Stimulated activated CD4-positive, alpha-beta T cell treated with anti-CD3 and anti-CD28 coated beads, TNF-alpha, amount 100 ng/mL, for 24 hours (primary cell): ENCODE measurements around the gene RPS28.
"Not testable (repeated sequence)": the region's sequence is repeated elsewhere in the genome, so short reads cannot be mapped to it uniquely, and the experiment has no call there.

Source experiments
- DNase-seq, 3 experiments: peaks; one replicate each; pipeline ENCODE4 v3.0.0-alpha.2; 2020; ENCODE audit warnings: low read depth in 3 of 3

RPS28 gene

GRCh38 chr19:8321067-8321985 is at the start of gene RPS28, which contains the start of gene NDUFA7:
Gene RPS28, plus strand, starts transcription at chr19:8321496. Its CDS starts 35 bp downstream, at chr19:8321531.
Gene NDUFA7, minus strand, starts transcription at chr19:8321375. Its CDS starts 17 bp downstream, at chr19:8321358.
- DNase-seq: peak; percentile 94 to 95 (median 94)

DNA sequence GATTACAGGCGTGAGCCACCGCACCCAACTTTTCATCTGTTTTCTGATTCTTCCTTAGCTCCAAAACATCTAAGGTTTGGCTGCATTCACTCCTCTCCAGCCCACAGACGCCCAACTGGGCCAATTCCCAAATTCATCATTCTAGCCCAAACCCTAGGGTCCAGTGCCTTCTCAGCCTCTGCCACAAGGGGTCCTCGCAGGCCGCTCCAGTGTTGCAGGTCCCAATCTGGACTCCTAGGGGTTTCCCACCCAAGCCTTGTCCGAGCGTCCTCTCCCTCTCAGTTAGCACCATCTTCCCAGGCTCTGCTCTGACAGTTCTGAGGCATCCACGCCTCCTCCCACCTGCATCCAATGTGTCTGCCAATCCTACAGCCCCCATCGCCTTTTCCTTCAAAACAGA is 44.8 kb upstream of the RPS28 start:
- DNase-seq: not testable (repeated sequence)

GRCh38 chr19:8291337-8291736 is 30.0 kb upstream of the RPS28 start:
- not testable (repeated sequence) for DNase-seq

- DNase-seq: no peak
Measured at GRCh38 chr19:8302357-8302691, 19.0 kb upstream of the RPS28 start.

GRCh38 chr19:8302734-8303133 is 18.6 kb upstream of the RPS28 start:
- DNase-seq: no peak

DNA sequence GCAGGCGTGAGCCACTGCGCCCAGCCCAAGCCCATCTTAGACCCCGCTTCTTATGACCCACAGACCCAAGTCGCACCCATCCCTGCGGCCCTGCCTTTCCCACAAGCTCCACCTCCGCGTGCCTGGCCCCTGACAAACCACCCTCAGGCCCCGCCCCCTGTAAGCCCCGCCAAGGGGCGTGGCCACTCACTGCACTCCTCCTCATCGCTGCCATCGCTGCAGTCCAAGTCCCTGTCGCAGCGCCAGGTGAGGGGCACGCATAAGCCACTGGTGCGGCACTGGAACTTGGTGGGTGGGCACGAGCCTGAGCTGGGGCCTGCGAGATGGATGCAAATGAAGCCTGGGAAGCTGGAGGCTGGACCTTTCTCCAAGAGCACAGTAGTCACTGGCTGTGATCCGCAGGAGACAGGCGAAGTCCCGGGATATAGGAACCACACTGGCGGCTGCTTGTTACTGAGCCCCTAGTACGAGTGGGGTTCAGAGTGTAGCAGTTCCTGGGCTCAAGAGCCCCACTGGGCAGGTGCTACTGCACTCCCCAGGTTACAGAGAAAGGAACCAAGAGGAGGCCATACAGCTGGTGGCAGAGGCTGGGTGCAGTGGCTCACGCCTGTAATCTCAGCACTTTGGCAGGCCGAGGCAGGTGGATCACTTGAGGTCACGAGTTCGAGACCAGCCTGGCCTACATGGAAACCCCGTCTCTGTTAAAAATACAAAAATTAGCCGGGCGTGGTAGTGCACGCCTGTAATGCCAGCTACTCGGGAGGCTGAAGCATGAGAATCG is 16.3 kb upstream of the RPS28 start:
- peak in 1 of 3 experiments; percentile 38 for DNase-seq

DNA sequence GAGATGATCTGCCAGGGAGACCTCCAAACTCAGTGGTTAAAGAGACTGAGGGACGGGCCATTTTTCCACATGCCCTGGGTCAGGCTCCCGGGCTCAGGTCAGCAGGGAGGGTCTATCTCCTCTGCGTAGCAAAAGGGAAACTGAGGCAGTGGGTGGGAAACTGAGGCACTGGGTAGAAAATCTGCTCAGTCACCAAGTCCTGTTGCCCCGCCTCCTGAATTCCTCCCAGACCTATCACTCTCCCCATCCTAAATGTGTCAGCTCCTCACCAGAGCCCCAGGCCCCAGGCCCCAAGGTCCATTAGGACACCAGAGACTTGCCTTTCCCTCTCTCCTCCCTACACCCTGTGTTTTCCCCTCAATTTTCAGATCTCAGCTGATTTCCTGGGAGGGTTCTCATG is 15.5 kb upstream of the RPS28 start:
- no peak for DNase-seq

- no peak for DNase-seq
Measured at GRCh38 chr19:8306235-8307054, 14.9 kb upstream of the RPS28 start.

DNA sequence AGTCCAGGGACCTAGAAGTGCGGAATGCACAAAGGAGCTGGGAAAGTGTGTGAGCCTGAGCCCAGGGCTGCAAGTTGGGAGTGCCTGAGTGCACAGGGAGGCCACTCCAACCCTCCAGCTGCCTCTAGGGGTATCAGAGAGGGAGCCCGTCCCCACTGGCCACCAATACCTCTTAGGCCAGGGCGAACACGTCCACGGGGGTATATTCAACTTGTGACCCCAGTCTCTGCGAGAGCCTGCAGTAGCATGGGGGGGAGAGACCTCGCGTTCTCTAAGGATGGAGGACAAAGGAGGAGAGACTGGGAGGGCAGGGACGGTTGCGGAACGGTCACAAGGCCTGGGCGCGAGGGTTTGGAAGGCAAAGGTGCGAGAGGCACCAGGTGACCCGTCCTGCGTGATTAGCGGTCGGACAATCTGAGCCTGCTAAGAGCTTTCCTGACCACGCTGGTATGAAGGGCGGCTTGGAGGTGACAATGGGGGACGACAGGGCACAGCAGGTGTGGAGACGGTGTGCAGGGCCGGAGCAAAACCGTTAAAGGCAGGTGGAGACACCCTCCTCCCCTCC is 13.8 kb upstream of the RPS28 start:
- DNase-seq: no peak

- peak; percentile 75 to 87 (median 76) for DNase-seq
Measured at GRCh38 chr19:8307965-8308866, 13.1 kb upstream of the RPS28 start, which contains the start of gene CD320. Gene CD320, minus strand, starts transcription at chr19:8308358. Its CDS starts 68 bp downstream, at chr19:8308290.

DNA sequence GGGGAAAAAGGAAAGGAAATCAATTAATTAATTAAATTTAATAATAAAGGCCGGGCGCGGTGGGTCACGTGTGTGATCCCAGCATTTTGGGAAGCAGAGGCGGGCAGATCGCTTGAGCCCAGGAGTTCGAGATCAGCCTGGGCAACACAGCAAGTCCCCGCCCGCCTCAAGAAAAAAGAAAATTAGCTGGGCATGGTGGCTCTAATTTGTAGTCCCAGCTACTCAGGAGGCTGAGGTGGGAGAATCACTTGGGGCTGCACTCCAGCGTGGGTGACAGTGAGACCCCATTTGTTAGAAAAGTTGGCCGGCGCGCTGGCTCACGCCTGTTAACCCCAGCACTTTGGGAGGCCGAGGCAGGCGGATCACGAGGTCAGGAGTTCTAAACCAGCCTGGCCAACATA is 12.4 kb upstream of the RPS28 start:
- no peak for DNase-seq

DNA sequence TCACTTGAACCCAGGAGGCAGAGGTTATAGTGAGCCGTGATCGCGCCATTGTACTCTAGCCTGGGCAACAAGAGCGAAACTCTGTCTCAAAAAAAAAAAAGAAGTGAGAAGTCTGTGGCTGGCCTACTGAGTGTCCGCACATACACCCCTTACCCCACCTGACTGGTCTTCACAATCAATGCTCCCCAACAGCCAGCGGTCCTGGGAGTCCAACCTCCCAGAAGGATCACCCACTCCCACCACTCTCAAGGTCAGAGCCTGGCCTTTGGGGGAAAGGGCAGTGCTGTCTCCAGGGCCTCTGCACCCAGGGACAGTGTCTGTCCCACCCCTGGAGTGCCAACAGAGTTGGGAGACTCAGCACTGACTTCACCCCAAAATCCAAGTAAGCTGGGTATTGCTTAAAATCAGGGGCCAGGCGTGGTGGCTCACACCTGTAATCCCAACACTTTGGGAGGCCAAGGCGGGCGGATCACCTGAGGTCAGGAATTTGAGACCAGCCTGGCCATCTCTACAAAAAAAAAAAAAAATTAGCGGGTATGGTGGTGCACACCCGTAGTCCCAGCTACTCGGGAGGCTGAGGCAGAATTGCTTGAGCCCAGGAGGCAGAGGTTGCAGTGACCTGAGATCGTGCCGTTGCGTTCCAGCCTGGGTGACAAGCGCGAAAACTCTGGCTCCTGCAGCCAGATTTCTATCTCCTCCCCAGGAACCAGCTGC is 10.8 kb upstream of the RPS28 start:
- no peak for DNase-seq

DNA sequence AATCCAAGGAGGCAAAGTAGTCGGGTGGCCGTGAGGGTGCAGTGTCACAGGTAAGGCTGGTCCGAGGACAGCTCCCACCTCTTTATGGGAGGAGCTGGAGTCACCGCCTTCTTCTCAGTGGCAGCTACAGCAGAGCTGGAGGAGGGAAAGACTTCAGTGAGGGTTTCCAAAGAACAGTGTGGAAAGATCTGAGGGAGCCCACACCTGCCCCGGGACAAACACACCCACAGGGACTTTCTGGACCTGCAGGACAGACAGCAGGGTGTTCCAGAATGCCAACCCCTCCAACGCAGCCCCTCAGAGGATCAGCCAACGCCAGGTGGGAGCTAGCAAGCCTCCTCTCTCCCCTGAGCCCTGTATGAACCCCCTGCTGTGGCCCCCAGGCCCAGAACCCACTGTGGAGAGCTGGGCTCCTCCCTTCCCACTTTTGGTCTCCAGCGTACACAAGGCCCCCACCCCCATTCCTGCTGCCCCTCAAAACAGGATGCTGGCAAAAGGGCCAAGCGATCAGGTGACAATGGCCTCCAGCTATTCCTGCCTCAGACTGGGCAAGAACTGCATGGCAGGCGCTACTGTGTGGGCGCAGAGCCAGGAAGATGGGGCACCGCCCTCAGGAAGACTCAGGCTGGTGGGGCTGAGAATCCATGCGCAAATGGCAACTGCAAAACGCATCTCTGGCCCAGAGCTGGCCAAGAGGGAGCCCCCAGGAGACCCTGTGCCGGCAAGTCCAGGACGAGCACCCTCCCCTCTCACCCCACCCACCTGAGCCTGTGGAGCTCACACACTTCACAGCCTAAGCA is 9.6 kb upstream of the RPS28 start:
- no peak for DNase-seq

GRCh38 chr19:8314981-8315640 is 6.2 kb upstream of the RPS28 start:
- not testable (repeated sequence) for DNase-seq

DNA sequence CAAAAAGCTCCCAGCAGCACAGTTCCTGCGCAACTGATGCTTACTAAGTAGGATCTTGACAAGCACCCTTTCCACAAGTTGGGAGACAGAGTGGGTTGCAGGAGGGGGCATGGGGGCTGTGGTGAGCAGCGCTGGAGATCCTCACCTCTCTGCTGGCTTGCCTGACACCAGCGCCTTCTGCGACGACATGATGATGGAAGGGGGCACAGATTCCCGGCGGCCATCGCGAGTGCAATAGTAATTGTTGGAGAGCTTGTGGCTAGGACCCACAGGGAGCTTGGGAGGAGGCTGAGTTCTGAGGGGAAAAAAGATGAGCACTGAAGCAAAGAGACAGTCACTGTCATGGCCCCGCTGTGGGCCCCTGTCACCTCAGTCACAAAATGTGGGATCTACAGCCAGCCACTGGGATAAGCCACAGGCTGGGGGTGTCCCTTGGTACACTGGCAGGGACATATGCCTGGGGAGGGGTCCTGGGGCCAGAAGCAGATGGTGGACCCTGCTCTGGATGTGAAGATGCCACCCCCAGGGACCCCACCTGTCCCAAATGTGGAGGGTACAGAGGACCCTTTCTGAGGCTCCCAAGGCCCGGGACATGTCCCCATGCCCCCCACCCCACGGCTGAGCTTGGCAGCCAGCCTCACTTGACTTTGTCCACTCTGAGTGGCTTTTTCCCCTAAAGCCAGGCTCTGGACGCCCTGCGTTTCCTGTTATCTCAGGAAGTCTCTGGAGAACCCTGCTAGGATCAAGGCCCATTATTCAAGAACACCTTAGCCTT is 4.8 kb upstream of the RPS28 start:
- no peak for DNase-seq

GRCh38 chr19:8318835-8319234 is 2.5 kb upstream of the RPS28 start:
- DNase-seq: not testable (repeated sequence)

GRCh38 chr19:8319807-8320520 is 1.3 kb upstream of the RPS28 start:
- DNase-seq: no peak
